Anterior cingulate cortex (tissue), 58 donors: ENCODE data around the gene XRCC3.

Experiments used
- DNase-seq, 58 donors: peaks; one replicate each; lab custom pipeline; 2025; lab: John Stamatoyannopoulos, UW

Gene XRCC3

GRCh38 chr14:103728141-103728540 lies 12.9 kb upstream of the XRCC3 start:
- no peak for DNase-seq

GRCh38 chr14:103727313-103727980 lies 12.2 kb upstream of the XRCC3 start:
- DNase-seq, result peak in 2 of 58 donors; percentile 28

GRCh38 chr14:103726474-103726873 lies 11.2 kb upstream of the XRCC3 start:
- DNase-seq, result no peak

GRCh38 chr14:103725739-103726395 lies 10.6 kb upstream of the XRCC3 start:
- DNase-seq, result no peak

- DNase-seq, result no peak
Observed at GRCh38 chr14:103725001-103725682, 9.9 kb upstream of the XRCC3 start.

GRCh38 chr14:103724116-103724515 lies 8.9 kb upstream of the XRCC3 start:
- DNase-seq, result peak in 53 of 58 donors; percentile 25 to 82 (median 53)

GRCh38 chr14:103723748-103724081 lies 8.5 kb upstream of the XRCC3 start:
- DNase-seq, result no peak

- DNase-seq, result peak in 19 of 58 donors; percentile 27 to 78 (median 53)
Observed at GRCh38 chr14:103721334-103722120, 6.3 kb upstream of the XRCC3 start.

- no peak for DNase-seq
Observed at GRCh38 chr14:103719751-103720150, 4.5 kb upstream of the XRCC3 start.

- DNase-seq, result peak in 9 of 58 donors; percentile 25 to 59 (median 40)
Observed at GRCh38 chr14:103718572-103718971, 3.3 kb upstream of the XRCC3 start.

- DNase-seq, result no peak
Observed at GRCh38 chr14:103716899-103717411, 1.7 kb upstream of the XRCC3 start.

- DNase-seq, result peak in 1 of 58 donors; percentile 44
Observed at GRCh38 chr14:103716091-103716801, 995 bp upstream of the XRCC3 start.

- DNase-seq, result no peak
Observed at GRCh38 chr14:103714063-103714724, 1.1 kb downstream of the XRCC3 start.

- DNase-seq, result no peak
Observed at GRCh38 chr14:103713304-103714062, 1.8 kb downstream of the XRCC3 start.

GRCh38 chr14:103712633-103713247 lies 2.5 kb downstream of the XRCC3 start:
- no peak for DNase-seq

- peak in 44 of 58 donors; percentile 32 to 88 (median 64) for DNase-seq
Observed at GRCh38 chr14:103711516-103712431, 3.5 kb downstream of the XRCC3 start.

- DNase-seq, result no peak
Observed at GRCh38 chr14:103710771-103711377, 4.4 kb downstream of the XRCC3 start.
